ENCODE measurements around the gene AADACL3. TPM values are rescaled to one million over a fixed set of nuclear protein-coding genes. Genes with fewer than 3 reads are reported as not detected.

The AADACL3 gene
- total RNA-seq, 2 experiments from 2014 or later, result not detected

GRCh38 chr1:12764016-12764415 is 48.1 kb downstream of the AADACL3 start:
- POLR2A ChIA-PET, result interaction anchor here (0.5 kb wide), 1 partner anchor 15 kb away, joined by 4 read pairs; no protein-coding TSS in a partner anchor
- H3K9me3 Mint-ChIP-seq, result no peaks in the 10 kb centered on the region

GRCh38 chr1:12769031-12769430 is 53.1 kb downstream of the AADACL3 start:
- DNase-seq, result no peak
- Mint-ChIP-seq H3K27ac (no peak overlapping the region), H3K9me3 (no peaks in the 10 kb centered on the region), H3K4me1 (ENCODE audit: low read depth) (no peaks in the 10 kb centered on the region), H3K27me3 (peaks cover 20% of the 10 kb centered on the region), H3K4me3 (no peak overlapping the region), H3K36me3 (ENCODE audit: low read depth) (no peaks in the 10 kb centered on the region)
- no peak for ATAC-seq
- POLR2A ChIA-PET, result no interaction called here
- intact Hi-C loops (cut with micrococcal nuclease), result no loop called here
- CTCF ChIA-PET, result no interaction called here
- TF ChIP-seq CTCF (IDR thresholded peaks at IDR 0.05), result no peak

More at GRCh38 chr1:12764016-12764415, 48.1 kb downstream of the AADACL3 start:
- CTCF ChIA-PET, result no interaction called here
- no peak for TF ChIP-seq CTCF (IDR thresholded peaks at IDR 0.05)
- H3K27me3 Mint-ChIP-seq, result peaks cover 13% of the 10 kb centered on the region
- no peak overlapping the region for H3K4me3 Mint-ChIP-seq
- no peaks in the 10 kb centered on the region for H3K36me3 Mint-ChIP-seq (ENCODE audit: low read depth)
- no peak for DNase-seq
- ATAC-seq, result no peak
- H3K27ac Mint-ChIP-seq, result no peak overlapping the region
- intact Hi-C loops (cut with micrococcal nuclease), result no loop called here
- H3K4me1 Mint-ChIP-seq (ENCODE audit: low read depth), result no peaks in the 10 kb centered on the region

GRCh38 chr1:12769976-12770505 is 54.1 kb downstream of the AADACL3 start:
- H3K27me3 Mint-ChIP-seq, result peaks cover 20% of the 10 kb centered on the region

GRCh38 chr1:12770620-12771019 is 54.7 kb downstream of the AADACL3 start:
- DNase-seq, result no peak
- ATAC-seq, result no peak
- intact Hi-C loops (cut with micrococcal nuclease), result no loop called here
- ChIA-PET CTCF (no interaction called here), POLR2A (no interaction called here)
- Mint-ChIP-seq H3K4me1 (ENCODE audit: low read depth) (no peaks in the 10 kb centered on the region), H3K4me3 (no peak overlapping the region), H3K36me3 (ENCODE audit: low read depth) (no peaks in the 10 kb centered on the region), H3K9me3 (no peaks in the 10 kb centered on the region), H3K27me3 (peaks cover 20% of the 10 kb centered on the region), H3K27ac (no peak overlapping the region)
- no peak for TF ChIP-seq CTCF (IDR thresholded peaks at IDR 0.05)

More at GRCh38 chr1:12769976-12770505, 54.1 kb downstream of the AADACL3 start:
- POLR2A ChIA-PET, result no interaction called here
- CTCF ChIA-PET, result no interaction called here
- ATAC-seq (no peak), DNase-seq (no peak)
- no peaks in the 10 kb centered on the region for H3K4me1 Mint-ChIP-seq (ENCODE audit: low read depth)
- H3K36me3 Mint-ChIP-seq (ENCODE audit: low read depth), result no peaks in the 10 kb centered on the region
- no peak overlapping the region for H3K4me3 Mint-ChIP-seq
- no peak overlapping the region for H3K27ac Mint-ChIP-seq
- no peak for TF ChIP-seq CTCF (IDR thresholded peaks at IDR 0.05)
- intact Hi-C loops (cut with micrococcal nuclease), result no loop called here
- no peaks in the 10 kb centered on the region for H3K9me3 Mint-ChIP-seq

- Mint-ChIP-seq H3K4me1 (ENCODE audit: low read depth) (no peaks in the 10 kb centered on the region), H3K4me3 (no peak overlapping the region), H3K36me3 (ENCODE audit: low read depth) (no peaks in the 10 kb centered on the region), H3K9me3 (no peaks in the 10 kb centered on the region), H3K27me3 (peaks cover 20% of the 10 kb centered on the region), H3K27ac (no peak overlapping the region)
- DNase-seq, result no peak
- TF ChIP-seq CTCF (IDR thresholded peaks at IDR 0.05), result no peak
- ChIA-PET CTCF (no interaction called here), POLR2A (no interaction called here)
- ATAC-seq, result no peak
- intact Hi-C loops (cut with micrococcal nuclease), result no loop called here
Observed at GRCh38 chr1:12771186-12771585, 55.3 kb downstream of the AADACL3 start.
